DLD1 (cell line): ENCODE data around the gene RASA2.
"Not testable (repeated sequence)": the region's sequence is repeated elsewhere in the genome, so short reads cannot be mapped to it uniquely, and the experiment has no call there.

Experiments used
- in situ Hi-C: cut with HindIII; loops from 2 replicates; pipeline ENCODE4 v1.10.0; 2017; ENCODE audit warnings: low sequenced_read_pairs

RASA2 gene

DNA sequence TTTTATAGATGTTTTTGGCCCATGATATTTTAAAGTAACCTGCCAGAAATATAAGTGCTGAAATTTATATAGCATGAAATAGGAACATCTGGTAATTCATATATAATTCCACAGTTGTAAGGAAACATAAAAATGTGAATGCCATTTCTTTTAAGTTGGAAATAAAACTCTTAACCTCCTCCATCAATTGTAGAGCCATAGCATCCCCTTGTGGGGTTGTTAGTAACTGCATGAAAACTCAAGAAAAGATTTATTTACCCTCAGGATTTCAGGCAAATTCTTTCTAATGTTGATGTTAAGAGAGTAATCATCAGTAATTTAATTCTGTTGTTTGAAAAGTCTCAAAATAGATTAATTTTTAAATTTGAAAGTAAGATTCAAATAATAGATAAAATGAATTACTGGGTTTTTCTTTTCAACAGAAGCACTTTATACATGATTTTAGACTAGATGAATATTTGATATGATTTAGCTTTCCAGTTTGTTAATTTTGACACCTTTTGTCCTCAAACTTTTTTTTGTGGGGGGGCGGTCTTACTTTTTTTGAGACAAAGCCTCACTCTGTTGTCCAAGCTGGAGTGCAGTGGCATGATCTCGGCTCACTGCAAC lies 74.7 kb downstream of the RASA2 start:
- in situ Hi-C loops: no loop called here

DNA sequence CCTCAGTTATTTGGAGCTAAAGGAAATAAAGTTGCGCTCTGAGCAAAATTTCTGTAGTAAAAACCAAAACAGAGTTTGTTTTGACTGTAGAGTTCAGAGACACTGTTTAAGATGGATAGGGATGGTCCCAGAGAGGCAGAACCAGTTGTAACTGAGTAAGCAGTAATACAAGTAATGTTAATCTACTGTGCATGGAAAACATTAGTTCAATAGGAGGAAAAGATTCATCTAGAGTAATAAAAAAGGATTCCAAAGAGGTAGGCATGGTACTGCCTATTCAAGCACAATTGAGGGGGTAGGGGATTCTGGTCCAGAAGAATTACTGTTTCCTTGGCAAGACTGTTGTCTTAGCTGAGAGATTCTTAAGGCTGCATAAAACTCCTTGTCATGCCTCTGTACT lies 77.4 kb downstream of the RASA2 start:
- in situ Hi-C loops: no loop called here

DNA sequence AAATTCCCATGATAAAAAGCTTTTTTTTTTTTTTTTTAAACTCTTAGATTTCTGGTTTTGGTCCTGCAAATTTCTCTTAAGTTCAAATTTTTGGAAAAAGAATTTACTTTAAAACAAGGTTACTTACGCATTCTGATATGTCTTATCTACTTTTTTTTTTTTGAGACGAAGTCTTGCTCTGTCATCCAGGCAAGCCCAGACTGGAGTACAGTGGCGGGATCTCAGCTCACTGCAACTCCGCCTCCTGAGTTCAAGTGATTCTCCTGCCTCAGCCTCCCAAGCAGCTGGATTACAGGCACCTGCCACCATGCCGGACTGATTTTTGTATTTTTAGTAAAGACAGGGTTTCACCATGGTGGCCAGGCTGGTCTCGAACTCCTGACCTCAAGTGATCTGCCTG lies 83.2 kb downstream of the RASA2 start:
- in situ Hi-C loops: no loop called here

DNA sequence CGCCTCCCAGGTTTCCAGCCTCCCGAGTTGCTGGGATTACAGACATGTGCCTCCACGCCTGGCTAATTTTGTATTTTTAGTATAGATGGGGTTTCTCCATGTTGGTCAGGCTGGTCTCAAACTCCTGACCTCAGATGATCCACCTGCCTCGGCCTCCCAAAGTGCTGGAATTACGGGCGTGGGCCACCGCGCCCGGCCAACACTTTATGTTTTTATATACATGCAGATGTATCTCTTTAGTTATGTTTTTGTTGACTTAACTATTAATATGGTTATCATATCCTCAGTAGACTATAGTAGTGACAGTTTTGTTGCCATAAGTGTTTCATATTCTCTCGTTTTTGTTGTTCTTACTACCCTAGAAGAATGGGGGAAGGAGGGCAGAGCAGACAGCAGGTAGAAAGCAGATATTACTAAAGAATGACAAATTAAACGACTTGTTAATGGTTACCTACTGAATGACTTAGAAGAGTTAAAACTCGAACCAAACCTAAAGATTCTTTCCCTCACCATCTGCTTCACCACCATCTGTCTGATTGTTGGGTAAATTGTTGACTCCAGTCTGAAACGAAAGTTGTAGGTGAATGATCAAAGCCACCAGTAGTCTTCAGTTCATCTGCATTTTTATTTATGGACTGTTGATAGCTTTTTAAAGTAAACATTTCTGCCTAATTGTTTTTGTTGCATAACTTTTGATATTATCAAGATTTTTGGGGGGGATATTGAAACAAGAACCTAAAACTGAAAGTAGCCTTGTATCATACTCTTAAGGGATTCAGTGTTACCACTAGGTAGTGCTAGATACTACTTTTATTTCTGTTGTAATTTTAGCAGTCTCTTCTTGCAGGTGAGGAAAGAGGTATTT lies 89.3 kb downstream of the RASA2 start:
- in situ Hi-C loops: no loop called here

DNA sequence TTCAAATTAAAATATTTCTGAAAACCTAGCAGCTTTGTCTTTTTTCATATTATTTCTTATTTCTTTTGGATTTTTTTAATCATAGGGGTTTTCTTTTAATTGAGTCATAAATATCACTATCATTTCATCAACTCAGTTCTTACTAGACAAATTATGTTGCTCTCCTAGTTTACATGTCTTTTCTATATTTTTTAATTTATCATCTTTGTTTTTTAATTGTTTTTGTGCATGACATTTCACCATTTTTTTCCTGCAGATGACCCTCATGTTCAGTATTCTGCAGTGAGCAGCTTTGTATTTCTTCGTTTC lies 89.9 kb downstream of the RASA2 start:
- in situ Hi-C loops: no loop called here

DNA sequence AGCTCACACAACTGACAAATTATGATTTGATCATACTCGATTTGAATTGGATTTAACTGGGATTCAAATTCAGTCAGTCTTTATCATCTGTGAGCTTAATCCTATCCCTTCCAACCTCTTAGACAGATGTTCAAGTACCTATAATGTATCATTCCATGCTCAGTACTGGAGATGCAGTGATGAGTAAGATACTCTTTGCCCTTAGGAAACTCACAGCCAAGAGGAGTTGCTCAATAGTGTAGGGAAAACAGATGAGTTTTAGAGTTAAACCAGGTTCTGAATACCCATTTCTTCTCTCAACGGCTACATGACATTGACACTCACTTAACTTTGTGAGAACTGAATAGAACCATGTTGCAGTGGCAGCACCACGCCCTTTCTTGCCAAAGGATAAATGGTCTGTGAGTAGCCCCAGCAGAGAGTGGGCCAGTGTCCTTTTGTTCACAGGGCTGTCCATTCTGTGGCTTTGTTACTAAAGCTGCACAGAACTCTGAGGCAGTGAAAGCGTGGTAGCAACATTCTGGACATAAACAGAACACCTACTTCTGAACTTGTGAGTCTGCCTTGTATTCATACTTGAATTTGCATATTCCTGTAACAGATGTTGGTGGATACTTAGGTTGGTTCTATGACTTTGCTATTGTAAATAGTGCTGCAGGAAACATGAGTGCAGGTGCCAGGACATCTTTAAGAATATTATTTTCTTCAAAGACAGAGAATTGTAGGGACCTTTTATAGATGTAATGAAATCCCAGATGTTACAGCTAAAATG lies 91.6 kb downstream of the RASA2 start:
- in situ Hi-C loops: no loop called here

DNA sequence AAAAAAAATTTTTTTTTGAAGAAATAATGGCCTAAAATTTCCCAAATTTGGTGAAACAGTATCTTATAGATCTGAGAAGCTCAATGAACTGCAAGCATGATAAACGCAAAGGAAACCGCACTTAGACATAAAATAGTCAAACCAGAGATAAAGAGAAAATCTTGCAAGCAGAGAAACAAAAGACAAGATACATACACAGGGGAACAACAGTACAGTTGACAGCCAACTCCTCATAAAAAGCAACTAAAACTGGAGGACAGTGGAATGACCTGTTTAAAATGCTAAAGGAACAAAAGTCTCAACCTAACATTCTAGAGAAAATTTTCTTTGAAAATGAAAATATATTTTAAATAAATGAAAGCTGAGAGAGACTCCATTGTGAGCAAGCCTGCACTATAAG lies 107.5 kb downstream of the RASA2 start:
- in situ Hi-C loops: no loop called here

DNA sequence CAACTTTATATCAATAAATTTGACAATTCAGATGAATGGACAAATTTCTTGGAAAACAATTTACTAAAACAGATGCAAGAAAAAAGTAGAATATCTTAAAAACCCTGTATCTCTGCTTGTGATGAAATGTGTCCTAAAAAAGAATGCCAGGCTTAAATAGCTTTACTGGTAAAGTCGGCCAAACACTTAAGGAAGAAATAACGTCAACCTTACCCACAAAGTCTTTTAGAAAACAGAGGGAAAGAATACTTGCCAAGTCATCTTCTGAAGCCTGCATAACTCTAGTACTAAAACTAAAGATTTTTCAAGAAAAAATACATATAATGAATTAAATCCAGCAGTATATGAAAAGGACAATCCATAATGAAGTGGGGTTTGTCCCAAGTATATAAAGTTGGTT lies 111.1 kb downstream of the RASA2 start:
- in situ Hi-C loops: no loop called here

DNA sequence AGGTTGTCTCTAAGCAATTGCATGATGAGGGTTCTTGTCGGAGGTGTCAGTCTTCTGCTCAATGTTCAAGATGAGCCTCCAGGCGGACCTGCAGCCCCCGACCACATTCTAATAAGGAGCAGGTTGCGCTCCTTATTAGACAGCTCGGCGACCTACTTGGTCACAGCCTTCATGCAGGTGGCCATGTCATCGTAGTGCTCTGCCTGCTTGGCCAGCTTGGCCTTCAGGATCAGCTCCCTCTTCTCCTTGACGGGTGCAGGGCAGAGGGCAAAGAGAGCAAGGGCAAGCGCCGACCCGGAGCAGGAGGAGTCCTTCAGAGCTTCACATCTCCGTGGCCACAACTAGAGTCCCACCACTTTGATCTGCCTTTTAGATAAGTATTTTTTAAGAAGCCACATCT lies 113.5 kb downstream of the RASA2 start:
- in situ Hi-C loops: no loop called here

DNA sequence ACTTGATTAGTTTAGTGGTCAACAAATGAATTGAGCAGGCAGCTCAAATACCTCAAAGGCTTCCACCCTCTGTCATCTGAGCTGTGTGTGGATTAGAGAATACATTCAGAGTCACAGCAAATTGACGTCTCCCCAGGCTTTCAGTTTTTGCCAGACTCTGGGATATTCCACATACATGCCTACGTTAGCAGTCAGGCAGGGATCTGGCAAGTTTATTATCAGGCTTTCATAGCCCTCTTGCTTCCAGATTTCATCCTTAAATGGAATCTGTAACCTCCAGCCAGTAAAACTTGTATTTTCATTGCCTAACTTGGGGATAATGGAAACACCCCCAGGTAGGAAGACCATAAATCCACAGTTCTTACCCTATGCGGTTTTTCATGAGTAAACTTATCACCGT lies 115.9 kb downstream of the RASA2 start:
- in situ Hi-C loops: no loop called here

DNA sequence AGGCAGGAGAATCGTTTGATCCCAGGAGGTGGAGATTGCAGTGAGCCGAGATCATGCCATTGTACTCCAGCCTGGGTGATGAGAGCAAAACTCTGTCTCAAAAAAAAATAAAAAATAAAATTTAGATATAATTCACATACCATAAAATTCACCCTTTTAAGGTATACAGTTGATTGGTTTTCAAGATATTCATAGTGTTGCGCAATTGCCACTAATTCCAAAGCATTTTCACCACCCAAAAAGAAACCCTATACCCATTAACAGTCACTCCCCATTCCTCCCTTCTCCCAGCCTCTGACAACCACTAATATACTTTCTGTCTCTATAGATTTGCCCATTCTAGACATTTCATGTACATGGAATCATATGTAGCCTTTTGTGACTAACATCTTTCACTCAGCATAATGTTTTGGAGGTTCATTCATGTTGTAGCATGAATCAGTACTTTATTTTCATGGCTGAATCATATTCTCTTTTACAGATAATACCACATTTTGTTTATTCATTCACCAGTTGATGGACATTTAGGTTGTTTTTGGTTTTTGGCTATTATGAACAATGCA lies 116.7 kb downstream of the RASA2 start:
- in situ Hi-C loops: no loop called here

DNA sequence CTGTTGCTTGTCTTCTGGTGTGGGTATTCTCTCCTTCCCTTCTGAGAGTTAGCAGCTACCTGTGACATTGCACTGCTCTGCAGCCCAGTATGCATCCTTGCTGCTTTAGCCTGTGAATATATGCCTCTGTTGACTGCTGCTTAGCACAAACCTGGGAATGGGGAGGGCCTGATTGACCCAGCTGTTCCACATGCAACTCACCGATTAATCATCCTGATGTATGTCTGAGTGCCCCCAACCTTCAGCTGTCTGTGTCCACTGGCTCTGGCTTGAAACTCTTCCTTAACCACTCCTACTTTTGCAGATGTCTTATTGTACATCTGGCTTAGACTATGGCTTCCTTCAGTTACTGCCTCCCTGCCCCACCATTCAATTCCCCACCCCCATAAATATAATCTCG lies 119.1 kb downstream of the RASA2 start:
- in situ Hi-C loops: no loop called here

DNA sequence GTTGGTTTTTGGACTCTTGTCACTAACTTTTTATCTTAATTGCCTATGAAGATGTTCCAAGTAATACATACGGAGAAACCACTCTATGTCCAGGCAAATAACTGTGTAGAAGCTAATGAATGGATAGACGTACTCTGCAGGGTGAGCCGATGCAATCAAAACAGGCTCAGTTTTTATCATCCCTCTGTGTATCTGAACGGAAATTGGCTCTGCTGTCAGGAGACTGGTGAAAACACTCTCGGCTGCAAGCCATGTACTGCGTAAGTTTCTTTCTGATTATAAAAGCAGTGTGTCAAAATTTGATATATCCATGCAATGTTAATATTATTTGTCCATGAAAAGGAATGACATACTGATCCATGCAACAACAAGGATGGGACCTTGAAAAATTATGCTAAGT lies 121.6 kb downstream of the RASA2 start:
- in situ Hi-C loops: no loop called here

DNA sequence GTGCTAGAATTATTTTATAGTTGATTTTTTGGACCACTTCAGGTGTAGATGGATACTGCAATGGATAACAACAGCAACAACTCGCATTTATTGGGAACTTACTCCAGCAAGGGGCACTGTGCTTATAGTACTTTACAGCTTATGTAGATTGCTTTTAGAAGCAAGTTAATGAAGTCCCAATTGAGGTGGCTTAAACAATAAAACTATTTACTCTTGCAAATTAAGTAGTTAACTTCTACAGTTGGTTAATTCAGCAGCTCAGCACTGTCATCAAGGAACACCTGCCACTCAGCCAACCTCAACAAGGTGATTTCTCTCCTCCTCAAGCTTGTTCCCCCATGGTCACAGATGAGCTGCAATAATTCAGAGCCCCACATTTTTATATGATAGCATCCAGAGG lies 124.1 kb downstream of the RASA2 start:
- in situ Hi-C loops: no loop called here

DNA sequence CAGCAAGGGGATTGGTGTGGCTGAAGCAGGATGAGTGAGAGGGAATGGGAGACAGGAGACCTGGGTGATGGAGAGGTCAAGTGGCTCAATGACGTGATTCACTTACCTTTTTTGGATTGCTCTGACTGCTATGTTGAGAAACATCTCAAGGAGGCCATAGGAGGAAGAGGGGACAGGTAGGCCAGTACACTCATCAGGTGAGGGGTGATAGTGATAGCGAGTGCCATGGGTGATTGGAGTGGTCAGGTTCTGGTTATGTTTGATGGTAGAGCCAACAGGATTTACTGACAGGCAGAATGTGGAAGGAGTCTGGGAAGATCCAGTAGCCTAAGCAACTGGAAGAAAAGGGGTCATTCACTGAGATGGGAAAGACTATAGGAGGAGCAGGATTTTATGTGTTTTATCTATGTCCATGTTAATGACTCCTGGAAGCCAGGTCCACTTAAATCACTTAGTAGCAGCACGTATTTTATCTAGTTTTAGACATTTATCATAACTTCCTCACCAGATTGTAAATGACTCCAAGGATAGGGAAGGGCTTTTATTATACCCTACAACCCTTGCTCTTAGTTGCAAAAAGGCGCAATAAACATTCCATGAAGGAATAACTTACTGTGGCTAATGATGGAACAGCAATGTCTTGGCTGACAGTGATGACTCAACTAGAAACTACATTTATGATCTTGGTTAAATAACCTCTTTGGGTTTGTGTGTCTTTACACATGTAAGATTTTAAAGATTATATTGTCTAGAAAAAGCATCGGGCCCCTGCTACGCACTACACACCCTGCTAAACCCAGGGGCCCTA lies 131.5 kb downstream of the RASA2 start:
- in situ Hi-C loops: no loop called here

DNA sequence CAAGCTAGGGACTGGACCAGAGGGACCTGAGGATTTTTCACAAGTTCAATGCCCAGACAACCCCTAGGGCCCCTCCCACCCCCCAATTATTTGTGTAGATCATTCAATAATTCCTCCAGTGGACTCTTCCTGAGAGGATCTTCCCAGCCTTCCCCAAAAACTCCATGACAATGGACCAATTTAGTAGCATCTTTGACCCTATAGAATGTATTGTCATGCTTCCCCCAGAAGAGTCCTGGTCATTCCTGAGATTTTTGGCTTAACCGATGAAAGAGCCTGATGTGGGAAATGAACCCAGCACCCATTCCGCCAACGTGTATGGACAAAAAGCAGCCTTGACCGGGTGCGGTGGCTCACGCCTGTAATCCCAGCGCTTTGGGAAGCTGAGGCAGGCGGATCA lies 132.1 kb downstream of the RASA2 start:
- in situ Hi-C loops: no loop called here

DNA sequence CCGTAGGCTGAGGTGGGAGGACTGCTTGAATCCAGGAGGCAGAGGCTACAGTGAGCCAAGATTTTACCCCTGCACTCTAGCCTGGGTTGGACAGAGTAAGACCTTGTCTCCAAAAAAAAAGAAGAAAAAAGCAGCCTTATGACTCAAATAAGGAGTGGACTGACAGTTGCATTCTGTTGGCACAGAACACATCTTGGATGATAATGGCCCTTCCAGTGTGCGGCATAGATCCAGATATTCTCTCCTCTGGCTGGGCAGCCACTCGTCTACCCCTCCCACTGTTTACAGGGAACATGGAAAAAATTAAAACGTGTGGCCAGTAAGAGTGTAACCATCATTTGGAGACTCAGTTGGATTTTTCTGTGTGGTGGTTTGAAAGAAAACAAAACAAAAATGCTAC lies 132.6 kb downstream of the RASA2 start:
- in situ Hi-C loops: no loop called here

DNA sequence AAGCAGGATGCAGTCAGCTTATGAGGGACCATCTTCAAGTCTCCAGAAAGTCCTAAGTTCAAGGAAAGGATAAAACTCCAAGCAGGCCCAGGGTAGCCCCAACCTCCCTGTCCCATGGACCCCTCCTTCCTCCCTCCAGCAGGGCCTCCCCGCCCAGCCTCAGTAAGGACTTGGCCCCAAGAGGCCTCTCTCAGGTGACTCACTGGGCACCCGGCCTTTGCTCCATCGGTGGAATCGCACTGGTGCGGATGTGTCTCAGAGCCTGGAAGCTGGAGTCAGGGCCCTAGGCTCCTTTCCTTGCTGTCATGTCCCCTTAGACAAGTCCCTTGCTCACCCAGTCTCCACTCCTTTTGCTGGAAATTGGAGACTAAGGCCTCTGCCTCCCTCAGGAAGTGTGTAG lies 136.9 kb downstream of the RASA2 start:
- in situ Hi-C loops: no loop called here

DNA sequence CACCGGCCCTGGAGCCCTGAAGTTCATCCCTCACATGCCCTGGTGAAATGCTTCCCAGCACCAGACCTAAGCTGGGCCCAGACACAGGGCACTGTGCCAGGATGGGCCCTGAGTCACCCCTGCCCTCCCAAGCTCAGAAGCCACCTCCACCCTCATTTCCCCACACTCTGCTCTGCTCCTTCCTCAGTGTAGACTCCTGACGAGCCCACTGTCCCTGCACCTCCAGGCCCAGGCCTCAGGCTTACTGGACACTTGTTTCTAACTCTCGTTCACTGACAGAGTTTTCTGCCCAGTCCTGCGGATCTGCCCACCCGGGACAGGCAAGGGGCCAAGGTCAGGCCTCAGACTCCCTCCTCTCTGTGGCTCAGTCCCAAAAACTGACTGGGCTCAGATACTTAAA lies 138.7 kb downstream of the RASA2 start:
- in situ Hi-C loops: no loop called here

DNA sequence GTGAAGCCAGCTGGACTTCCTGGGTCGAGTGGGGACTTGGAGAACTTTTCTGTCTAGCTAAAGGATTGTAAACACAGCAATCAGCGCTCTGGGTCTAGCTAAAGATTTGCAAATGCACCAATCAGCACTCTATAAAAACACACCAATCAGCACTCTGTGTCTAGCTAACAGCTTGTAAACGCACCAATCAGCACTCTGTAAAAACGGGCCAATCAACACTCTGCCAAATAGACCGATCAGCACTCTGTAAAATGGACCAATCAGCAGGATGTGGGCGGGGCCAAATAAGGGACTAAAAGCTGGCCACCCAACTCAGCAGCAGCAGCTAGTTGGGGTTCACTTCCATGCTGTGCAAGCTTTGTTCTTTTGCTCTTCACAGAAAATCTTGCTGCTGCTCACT lies 141.5 kb downstream of the RASA2 start:
- in situ Hi-C loops: not testable (repeated sequence)

DNA sequence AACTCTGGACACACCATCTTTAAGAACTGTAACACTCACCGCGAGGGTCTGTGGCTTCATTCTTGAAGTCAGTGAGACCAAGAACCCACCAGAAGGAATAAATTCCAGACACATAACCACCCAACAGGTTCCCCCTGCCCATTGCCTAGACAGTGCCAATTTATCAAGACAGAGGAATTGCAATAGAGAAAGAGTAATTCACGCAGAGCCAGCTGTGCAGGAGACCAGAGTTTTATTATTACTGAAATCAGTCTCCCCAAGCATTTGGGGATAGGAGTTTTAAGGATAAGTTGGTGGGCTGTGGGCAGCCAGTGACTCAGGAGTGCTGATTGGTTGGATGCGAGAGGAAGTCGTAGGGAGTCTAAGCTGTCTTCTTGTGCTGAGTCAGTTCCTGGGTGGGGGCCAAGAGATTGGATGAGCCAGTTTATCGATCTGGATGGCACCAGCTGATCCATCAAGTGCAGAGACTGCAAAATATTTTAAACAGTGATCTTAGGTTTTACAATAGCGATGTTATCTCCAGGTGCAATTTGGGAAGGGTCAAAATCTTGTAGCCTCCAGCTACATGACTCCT lies 142.1 kb downstream of the RASA2 start:
- in situ Hi-C loops: not testable (repeated sequence)
